Psoas muscle (tissue), 8 donors: ENCODE measurements around the gene RBM5. TPM values are rescaled to one million over a fixed set of nuclear protein-coding genes. Genes with fewer than 3 reads are reported as not detected.

Source experiments
- ATAC-seq, 4 donors: fragments of 200-7000 bp; cut with Tn5 transposase; one replicate each; pipeline ENCODE4 v1.9.1; 2020; ENCODE audit warnings: moderate library complexity in 3 of 4, mild to moderate bottlenecking in 2 of 4
- DNase-seq, 2 donors: peaks; one replicate each; pipeline ENCODE4 v3.0.0-alpha.2; 2020
- H3K27ac ChIP-seq: fragments of 200-600 bp; one replicate; pipeline ENCODE4 v1.8.0; 2022
- H3K27me3 ChIP-seq, 3 donors: fragments of 200-600 bp in 1 of 3; one replicate each; pipeline versions ENCODE4 v1.6.1 to v1.8.0; 2013 to 2022; ENCODE audit warnings: low read length in 2 of 3, mild to moderate bottlenecking in 2 of 3, moderate library complexity in 1 of 3; ENCODE audit not compliant: insufficient read depth in 3 of 3
- H3K36me3 ChIP-seq, 2 donors: fragments of 200-600 bp in 1 of 2; one replicate each; pipeline versions ENCODE4 v1.6.1 to v1.8.0; 2013 to 2022; ENCODE audit warnings: low read depth in 1 of 2, mild to moderate bottlenecking in 1 of 2, moderate library complexity in 1 of 2; ENCODE audit not compliant: insufficient read depth in 1 of 2
- H3K4me1 ChIP-seq: fragments of 200-600 bp; one replicate; pipeline ENCODE4 v1.8.0; 2022
- H3K4me3 ChIP-seq: fragments of 200-600 bp; one replicate; pipeline ENCODE4 v1.8.0; 2022; ENCODE audit warnings: mild to moderate bottlenecking
- H3K9me3 ChIP-seq: fragments of 200-600 bp; one replicate; pipeline ENCODE4 v1.8.0; 2022
- CTCF ChIP-seq: fragments of 200-600 bp; IDR thresholded peaks from one replicate; pipeline ENCODE4 v1.8.0; 2022; ENCODE audit warnings: antibody characterized with exemption
- WGBS, 3 donors: extraction: QIAGEN DNeasy Blood & Tissue Kit; methylation state at CpG; one replicate each; pipeline versions ENCODE4 v1.1.6 to v1.1.7; 2013; 5-methylcytosine and 5-hydroxymethylcytosine counted together
- intact Hi-C, 2 donors: fragments of 100-400 bp; cut with DNase I; formaldehyde crosslinking; loops; one replicate each; pipeline versions ENCODE4 v1.11.0 to v1.14.2; 2022
- polyA plus RNA-seq, 3 donors: library from polyadenylated mRNA; stranded (reverse); fragments of 200-250 nt; gene quantifications; one replicate each; pipeline ENCODE4 v1.2.3, GENCODE V29; 2013
- total RNA-seq, 4 donors: library from RNA; stranded (reverse); fragmentation: NEBNext Ultra II Directional in 2 of 4; extraction: Animal tissue kit (Norgen Biotek cat#: 25700) in 2 of 4; gene quantifications; one replicate each; pipeline versions ENCODE4 v1.2.1 to v1.2.4, GENCODE V29; 2021 to 2023
- donor health status: healthy with polysubstance abuse.
- donor health status: DM: no; HTN: no; CAD: no; lungs with moderate emphysema.
- donor health status: Bipolar disorder and iron deficiency.
- donor health status: healthy.
- donor health status: DM: yes; HTN: yes; CAD: no.
- donor health status: DM: no; HTN: no; CAD: no.
- donor health status: DM: no; HTN: no; CAD: no.
- donor health status: DM: yes; HTN: yes; CAD: no.

The RBM5 gene
- total and polyA plus RNA-seq, 7 donors, result 30.7 to 61.4 (median 35.6) TPM

- Histone ChIP-seq H3K4me3 (no peak overlapping the region), H3K27ac (peak overlapping the region; percentile 58), H3K27me3 (no peaks in the 10 kb centered on the region), H3K36me3 (no peaks in the 10 kb centered on the region), H3K9me3 (no peaks in the 10 kb centered on the region), H3K4me1 (peaks cover 88% of the 10 kb centered on the region)
- 63 to 67% (median 63%) methylated on average over 14 to 16 of the region's 16 CpGs for WGBS, 3 donors
- TF ChIP-seq CTCF, result no peak
- intact Hi-C loops, result no loop called here
- ATAC-seq (no peak), DNase-seq (no peak)
Observed at GRCh38 chr3:50167069-50167840, 78.5 kb downstream of the RBM5 start.

GRCh38 chr3:50167841-50168209, 79.1 kb downstream of the RBM5 start:
- Histone ChIP-seq H3K27ac (peak overlapping the region; percentile 58), H3K4me3 (no peak overlapping the region), H3K27me3 (no peaks in the 10 kb centered on the region), H3K4me1 (peaks cover 94% of the 10 kb centered on the region), H3K9me3 (no peaks in the 10 kb centered on the region), H3K36me3 (no peaks in the 10 kb centered on the region)
- ATAC-seq, result no peak
- no peak for DNase-seq
- intact Hi-C loops, result no loop called here
- 88 to 89% (median 88%) methylated on average over 7 of the region's 7 CpGs for WGBS, 3 donors
- no peak for TF ChIP-seq CTCF

GRCh38 chr3:50168388-50168787, 79.7 kb downstream of the RBM5 start:
- H3K36me3 ChIP-seq, result no peaks in the 10 kb centered on the region
- H3K27me3 ChIP-seq, result no peaks in the 10 kb centered on the region
- no peak for TF ChIP-seq CTCF
- ATAC-seq, result no peak
- no peaks in the 10 kb centered on the region for H3K9me3 ChIP-seq
- H3K4me3 ChIP-seq, result no peak overlapping the region
- no peak for DNase-seq
- H3K4me1 ChIP-seq, result peaks cover 96% of the 10 kb centered on the region
- intact Hi-C loops, result no loop called here
- 28 to 62% (median 61%) methylated on average over 8 to 9 of the region's 9 CpGs for WGBS, 3 donors
- H3K27ac ChIP-seq, result peak overlapping the region; percentile 58

Other genes starting within 250 kb of the RBM5 start
- gene TRAIP, start 232.4 kb upstream of the RBM5 start, total RNA-seq, result 1 to 10 TPM in 2 of 4 donors, under 1 TPM in 2; 0.36 to 1.2 (median 0.81) TPM
- gene TRAIP, start 232.4 kb upstream of the RBM5 start, polyA plus RNA-seq, result 1 to 10 TPM; 1.3 to 4.6 (median 2.0) TPM
- not detected for gene CAMKV, start 219.0 kb upstream of the RBM5 start, total RNA-seq
- gene CAMKV, start 219.0 kb upstream of the RBM5 start, polyA plus RNA-seq, result under 1 TPM in 1 of 3 donors, not detected in 2; 0.09 TPM
- gene MST1R, start 185.0 kb upstream of the RBM5 start, total RNA-seq, result 1 to 10 TPM in 1 of 4 donors, under 1 TPM in 3; 0.39 to 1.7 (median 0.70) TPM
- under 1 TPM; 0.38 to 0.95 (median 0.57) TPM for gene MST1R, start 185.0 kb upstream of the RBM5 start, polyA plus RNA-seq
- gene MON1A, start 159.1 kb upstream of the RBM5 start, total RNA-seq, result 10 to 100 TPM; 13.7 to 15.9 (median 15.0) TPM
- gene MON1A, start 159.1 kb upstream of the RBM5 start, polyA plus RNA-seq, result 10 to 100 TPM; 19.3 to 37.8 (median 28.3) TPM
- 10 to 100 TPM; 21.6 to 41.0 (median 28.0) TPM for gene RBM6, start 148.8 kb upstream of the RBM5 start, total RNA-seq
- gene RBM6, start 148.8 kb upstream of the RBM5 start, polyA plus RNA-seq, result 10 to 100 TPM; 28.3 to 42.8 (median 31.1) TPM
- gene SEMA3F, start 66.4 kb downstream of the RBM5 start, total RNA-seq, result 10 to 100 TPM in 3 of 4 donors, 1 to 10 TPM in 1; 7.0 to 13.7 (median 12.3) TPM
- gene SEMA3F, start 66.4 kb downstream of the RBM5 start, polyA plus RNA-seq, result 1 to 10 TPM; 4.7 to 7.6 (median 6.8) TPM
- not detected for gene GNAT1, start 102.7 kb downstream of the RBM5 start, total RNA-seq
- not detected for gene GNAT1, start 102.7 kb downstream of the RBM5 start, polyA plus RNA-seq
- 10 to 100 TPM in 1 of 4 donors, 1 to 10 TPM in 3; 1.7 to 12.7 (median 5.4) TPM for gene SLC38A3, start 116.4 kb downstream of the RBM5 start, total RNA-seq
- gene SLC38A3, start 116.4 kb downstream of the RBM5 start, polyA plus RNA-seq, result 1 to 10 TPM in 2 of 3 donors, under 1 TPM in 1; 0.12 to 4.5 (median 1.3) TPM
- gene GNAI2, start 147.3 kb downstream of the RBM5 start, total RNA-seq, result 10 to 100 TPM; 55.5 to 93.9 (median 74.8) TPM
- gene GNAI2, start 147.3 kb downstream of the RBM5 start, polyA plus RNA-seq, result 10 to 100 TPM; 39.4 to 57.6 (median 50.7) TPM
- gene SEMA3B, start 180.2 kb downstream of the RBM5 start, total RNA-seq, result 1 to 10 TPM; 3.1 to 6.8 (median 4.3) TPM
- gene SEMA3B, start 180.2 kb downstream of the RBM5 start, polyA plus RNA-seq, result 1 to 10 TPM; 2.1 to 3.4 (median 2.2) TPM
- gene LSMEM2, start 190.2 kb downstream of the RBM5 start, total RNA-seq, result 10 to 100 TPM in 1 of 4 donors, 1 to 10 TPM in 2, under 1 TPM in 1; 0.84 to 13.1 (median 1.1) TPM
- gene LSMEM2, start 190.2 kb downstream of the RBM5 start, polyA plus RNA-seq, result 1 to 10 TPM in 1 of 3 donors, under 1 TPM in 2; 0.61 to 1.6 (median 0.66) TPM
- 100 to 1,000 TPM in 3 of 4 donors, 10 to 100 TPM in 1; 77.2 to 145 (median 119) TPM for gene IFRD2, start 203.5 kb downstream of the RBM5 start, total RNA-seq
- 100 to 1,000 TPM; 129 to 175 (median 151) TPM for gene IFRD2, start 203.5 kb downstream of the RBM5 start, polyA plus RNA-seq
- 1 to 10 TPM in 1 of 4 donors, under 1 TPM in 3; 0.28 to 2.1 (median 0.65) TPM for gene HYAL3, start 210.5 kb downstream of the RBM5 start, total RNA-seq
- gene HYAL3, start 210.5 kb downstream of the RBM5 start, polyA plus RNA-seq, result 1 to 10 TPM in 2 of 3 donors, under 1 TPM in 1; 0.23 to 3.4 (median 1.2) TPM
- 1 to 10 TPM; 7.9 to 9.7 (median 8.3) TPM for gene NAA80, start 210.5 kb downstream of the RBM5 start, total RNA-seq
- 10 to 100 TPM in 1 of 3 donors, 1 to 10 TPM in 2; 6.8 to 12.8 (median 10.0) TPM for gene NAA80, start 210.5 kb downstream of the RBM5 start, polyA plus RNA-seq
- gene HYAL1, start 214.7 kb downstream of the RBM5 start, total RNA-seq, result 10 to 100 TPM in 3 of 4 donors, 1 to 10 TPM in 1; 8.5 to 20.8 (median 13.7) TPM
- gene HYAL1, start 214.7 kb downstream of the RBM5 start, polyA plus RNA-seq, result 10 to 100 TPM in 2 of 3 donors, 1 to 10 TPM in 1; 9.5 to 15.1 (median 13.8) TPM
- gene HYAL2, start 233.8 kb downstream of the RBM5 start, total RNA-seq, result 10 to 100 TPM; 20.6 to 42.8 (median 25.6) TPM
- gene HYAL2, start 233.8 kb downstream of the RBM5 start, polyA plus RNA-seq, result 10 to 100 TPM; 25.3 to 61.7 (median 41.8) TPM
- 10 to 100 TPM; 31.5 to 43.6 (median 33.7) TPM for gene TUSC2, start 239.3 kb downstream of the RBM5 start, total RNA-seq
- 100 to 1,000 TPM in 1 of 3 donors, 10 to 100 TPM in 2; 38.0 to 100 (median 84.9) TPM for gene TUSC2, start 239.3 kb downstream of the RBM5 start, polyA plus RNA-seq